ENCODE data around the gene PAQR9. TPM values are rescaled to one million over a fixed set of nuclear protein-coding genes. Genes with fewer than 3 reads are reported as not detected.

The PAQR9 gene
- total RNA-seq, 4 donors from 2014 or later: 0.14 TPM; not detected in 3

DNA sequence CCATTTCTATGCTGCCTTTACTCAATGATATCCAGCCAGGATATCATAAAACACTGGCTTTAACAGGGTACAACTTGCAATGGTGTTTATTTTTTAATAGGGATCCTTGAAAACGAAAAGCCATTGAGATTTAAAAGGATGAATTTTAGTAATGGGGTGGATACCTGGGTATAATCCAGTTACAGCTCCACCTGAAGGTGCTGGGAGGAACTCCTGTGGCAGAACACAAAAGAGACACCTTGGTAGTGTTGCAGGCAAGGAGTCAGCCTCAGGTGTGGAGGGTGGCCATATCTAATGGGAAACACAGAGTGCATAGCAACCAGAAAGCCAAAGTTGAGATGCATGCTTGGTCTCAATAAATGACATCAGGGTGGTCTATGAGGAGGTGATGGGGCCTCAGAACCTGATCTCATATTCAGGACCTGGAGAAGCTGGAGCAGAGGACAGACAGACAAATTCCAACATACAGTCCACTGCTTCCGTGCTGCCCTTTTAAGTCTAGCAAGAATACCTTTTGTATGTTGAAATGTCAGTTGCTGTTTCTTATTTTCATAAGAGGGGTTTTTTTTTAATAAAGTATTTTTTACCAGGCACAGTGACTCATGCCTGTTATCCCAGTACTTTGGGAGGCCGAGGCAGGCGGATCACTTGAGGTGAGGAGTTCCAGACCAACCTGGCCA is 12.0 kb upstream of the PAQR9 start:
- Histone ChIP-seq H3K27ac (no peak overlapping the region), H3K9me3 (no peaks in the 10 kb centered on the region), H3K4me1 (no peaks in the 10 kb centered on the region), H3K4me3 (no peak overlapping the region), H3K36me3 (no peaks in the 10 kb centered on the region), H3K27me3 (no peaks in the 10 kb centered on the region)
- intact Hi-C loops (cut with DNase I; ENCODE audit: low total_unique reads): no loop called here
- DNase-seq: no peak
- TF ChIP-seq, protein P1, sequence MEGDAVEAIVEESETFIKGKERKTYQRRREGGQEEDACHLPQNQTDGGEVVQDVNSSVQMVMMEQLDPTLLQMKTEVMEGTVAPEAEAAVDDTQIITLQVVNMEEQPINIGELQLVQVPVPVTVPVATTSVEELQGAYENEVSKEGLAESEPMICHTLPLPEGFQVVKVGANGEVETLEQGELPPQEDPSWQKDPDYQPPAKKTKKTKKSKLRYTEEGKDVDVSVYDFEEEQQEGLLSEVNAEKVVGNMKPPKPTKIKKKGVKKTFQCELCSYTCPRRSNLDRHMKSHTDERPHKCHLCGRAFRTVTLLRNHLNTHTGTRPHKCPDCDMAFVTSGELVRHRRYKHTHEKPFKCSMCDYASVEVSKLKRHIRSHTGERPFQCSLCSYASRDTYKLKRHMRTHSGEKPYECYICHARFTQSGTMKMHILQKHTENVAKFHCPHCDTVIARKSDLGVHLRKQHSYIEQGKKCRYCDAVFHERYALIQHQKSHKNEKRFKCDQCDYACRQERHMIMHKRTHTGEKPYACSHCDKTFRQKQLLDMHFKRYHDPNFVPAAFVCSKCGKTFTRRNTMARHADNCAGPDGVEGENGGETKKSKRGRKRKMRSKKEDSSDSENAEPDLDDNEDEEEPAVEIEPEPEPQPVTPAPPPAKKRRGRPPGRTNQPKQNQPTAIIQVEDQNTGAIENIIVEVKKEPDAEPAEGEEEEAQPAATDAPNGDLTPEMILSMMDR (IDR thresholded peaks at IDR 0.05): no peak
- TF ChIP-seq POLR2A (IDR thresholded peaks at IDR 0.05): no peak

DNA sequence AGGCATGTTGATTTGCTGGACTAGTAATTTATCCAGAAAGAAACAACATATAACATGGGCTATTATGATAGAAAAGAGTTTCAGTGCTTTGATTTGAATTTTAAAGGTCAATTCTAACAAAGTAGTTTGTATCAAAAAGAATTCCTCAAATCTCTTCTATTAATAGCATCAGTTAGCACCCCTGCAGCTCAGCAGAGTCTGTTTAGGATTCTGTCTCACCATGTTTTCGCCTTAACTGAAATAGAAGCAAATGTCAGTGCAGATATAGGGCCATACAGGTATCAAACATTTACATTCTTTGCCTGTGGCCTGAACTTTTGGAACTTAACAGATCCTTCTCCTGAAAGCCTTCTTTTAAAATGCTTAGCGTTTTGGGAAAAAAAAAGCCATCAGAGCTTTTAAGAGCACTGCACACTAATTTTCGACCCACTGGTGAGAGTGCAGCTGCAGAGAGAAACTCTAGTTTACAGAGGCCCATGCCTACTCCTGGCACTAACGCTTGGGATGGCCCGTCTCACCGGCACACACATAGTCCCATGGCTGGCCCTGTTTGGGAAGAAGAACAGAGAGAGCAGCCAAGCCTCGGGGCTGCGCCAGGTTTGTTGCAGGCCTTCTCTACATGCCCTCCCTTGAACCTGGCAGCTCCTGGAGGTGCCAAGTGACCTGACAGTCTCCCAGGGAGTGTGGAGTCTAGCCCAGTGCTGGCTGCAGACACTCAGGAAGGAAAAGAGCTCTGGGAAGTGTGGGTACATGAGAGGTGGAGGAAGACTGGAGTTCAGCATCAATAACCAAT is 9.9 kb upstream of the PAQR9 start:
- Histone ChIP-seq H3K27me3 (no peaks in the 10 kb centered on the region), H3K36me3 (no peaks in the 10 kb centered on the region), H3K4me3 (no peak overlapping the region), H3K27ac (no peak overlapping the region), H3K9me3 (no peaks in the 10 kb centered on the region), H3K4me1 (no peaks in the 10 kb centered on the region)
- TF ChIP-seq, protein P1 (IDR thresholded peaks at IDR 0.05): no peak
- no peak for TF ChIP-seq POLR2A (IDR thresholded peaks at IDR 0.05)
- intact Hi-C loops (cut with DNase I; ENCODE audit: low total_unique reads): no loop called here
- DNase-seq: no peak

DNA sequence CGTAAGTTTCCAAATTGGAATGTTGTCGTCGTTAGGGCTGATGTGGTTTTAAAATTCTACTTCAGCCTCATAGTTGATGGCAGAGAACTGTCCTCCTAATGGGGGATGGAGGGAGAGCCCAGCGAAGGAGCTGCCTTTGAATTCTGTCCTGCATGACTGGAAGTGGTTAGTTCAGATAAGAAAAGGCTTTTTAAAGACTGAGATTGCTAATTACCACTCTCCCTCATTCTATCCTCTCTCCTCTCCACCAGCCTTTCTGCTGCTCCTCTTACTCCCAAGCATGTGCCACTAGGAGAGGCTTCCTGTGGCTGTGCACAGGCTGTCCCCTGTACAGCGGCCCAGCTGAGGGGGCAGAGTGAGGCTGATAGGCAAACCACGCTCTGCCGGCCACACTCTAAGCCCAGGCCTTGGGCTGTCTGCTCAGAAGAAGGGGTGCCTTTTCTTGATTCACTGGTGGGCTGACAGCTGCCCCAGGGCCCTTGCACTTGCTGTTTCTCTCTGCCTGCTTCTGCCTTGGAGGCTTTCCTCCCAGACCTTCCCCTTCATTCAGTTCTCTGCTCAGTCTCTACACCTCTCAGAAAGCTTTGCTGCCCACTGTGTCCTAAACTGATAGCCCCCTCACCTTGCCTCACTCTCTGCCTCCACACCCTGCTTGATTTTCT is 8.7 kb upstream of the PAQR9 start:
- no peak overlapping the region for H3K27ac ChIP-seq
- H3K4me3 ChIP-seq: no peak overlapping the region
- no peak for DNase-seq
- no peaks in the 10 kb centered on the region for H3K9me3 ChIP-seq
- TF ChIP-seq POLR2A (IDR thresholded peaks at IDR 0.05): no peak
- TF ChIP-seq, protein P1 (IDR thresholded peaks at IDR 0.05): no peak
- H3K36me3 ChIP-seq: no peaks in the 10 kb centered on the region
- H3K4me1 ChIP-seq: no peaks in the 10 kb centered on the region
- no peaks in the 10 kb centered on the region for H3K27me3 ChIP-seq
- intact Hi-C loops (cut with DNase I; ENCODE audit: low total_unique reads): no loop called here

DNA sequence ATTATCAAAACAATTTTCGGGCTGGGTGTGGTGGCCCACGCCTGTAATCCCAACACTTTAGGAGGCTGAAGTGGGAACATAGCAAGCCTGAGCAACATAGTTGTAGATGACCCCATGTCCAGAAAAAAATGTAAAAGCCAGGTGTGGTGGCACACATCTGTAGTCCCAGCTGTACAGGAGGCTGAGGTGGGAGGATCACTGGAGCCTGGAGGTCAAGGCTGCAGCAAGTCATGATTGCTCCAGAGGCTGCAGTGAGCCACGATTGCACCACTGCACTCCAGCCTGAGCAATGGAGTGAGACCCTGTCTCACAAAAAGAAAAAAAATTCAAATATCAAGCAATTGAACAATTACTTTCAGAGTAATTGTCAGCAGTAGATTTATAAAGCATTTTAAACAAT is 8.0 kb upstream of the PAQR9 start:
- intact Hi-C loops (cut with DNase I; ENCODE audit: low total_unique reads): no loop called here
- TF ChIP-seq, protein P1 (IDR thresholded peaks at IDR 0.05): no peak
- TF ChIP-seq POLR2A (IDR thresholded peaks at IDR 0.05): no peak

More for the DNA sequence above, 8.0 kb upstream of the PAQR9 start:
- DNase-seq: no peak
- no peaks in the 10 kb centered on the region for H3K27me3 ChIP-seq
- no peak overlapping the region for H3K27ac ChIP-seq
- no peaks in the 10 kb centered on the region for H3K36me3 ChIP-seq
- no peaks in the 10 kb centered on the region for H3K9me3 ChIP-seq
- H3K4me1 ChIP-seq: no peaks in the 10 kb centered on the region
- H3K4me3 ChIP-seq: no peak overlapping the region

Data from uterus (tissue), 4 donors.